K562 (cell line): ENCODE results near the gene PSG7. TPM values are rescaled to one million over a fixed set of nuclear protein-coding genes. Genes with fewer than 3 reads are reported as not detected.
"Not testable (repeated sequence)": the region's sequence is repeated elsewhere in the genome, so short reads cannot be mapped to it uniquely, and the experiment has no call there.

Source experiments
- ATAC-seq: fragments of 200-7000 bp; cut with Tn5 transposase; 3 replicates; pipeline ENCODE4 v1.9.1; 2020; ENCODE audit warnings: moderate library complexity
- BruUV-seq: library from RNA; stranded (reverse); fragments of 400-500 nt; replicated peaks from 2 replicates; lab custom pipeline; 2021; lab: Mats Ljungman, UMichigan
- CTCF ChIA-PET: fragments of 300-600 bp; formaldehyde crosslinking; extraction: SDS; loops from one replicate; lab custom pipeline; 2021; ENCODE audit warnings: low intra/inter-chr PET ratio; lab: Yijun Ruan, JAX
- POLR2A ChIA-PET: fragments of 300-600, 350-650 bp; sonication (Branson Sonifier 250); formaldehyde crosslinking; extraction: SDS; loops from one replicate; lab custom pipeline; 2021; ENCODE audit warnings: antibody characterized with exemption, inconsistent platforms; lab: Yijun Ruan, JAX
- DNase-seq, 4 experiments: peaks; one replicate each; pipeline versions ENCODE4 v3.0.0 to v3.0.0-alpha.2; 2011 to 2018; ENCODE audit warnings: low spot score in 3 of 4, mixed read lengths in 3 of 4; ENCODE audit errors: extremely low read depth in 1 of 4
- FAIRE-seq: peaks from 2 replicates; lab custom pipeline; 2011; peaks lifted over from hg19 to GRCh38; lab: Jason Lieb, UNC
- H2AFZ ChIP-seq: 2 replicates; pipeline ENCODE4 v1.6.0; 2011; ENCODE audit warnings: low read depth, low read length, control low read depth, inconsistent platforms
- H3K27ac ChIP-seq: fragments of 200-600 bp; 3 replicates; pipeline ENCODE4 v1.8.0; 2011; ENCODE audit warnings: low read depth, mild to moderate bottlenecking, control low read depth, inconsistent platforms, low read length, moderate library complexity, mixed read lengths; ENCODE audit errors: extremely low read depth
- H3K27me3 ChIP-seq, 2 experiments: fragments of 300-600 bp in 1 of 2; 2 replicates in 1 of 2; 3 replicates in 1 of 2; pipeline versions ENCODE4 v1.6.0 to v1.8.0; 2011; ENCODE audit warnings: inconsistent platforms in 2 of 2, low read length in 2 of 2, mild to moderate bottlenecking in 1 of 2, mixed read lengths in 1 of 2, moderate library complexity in 1 of 2; ENCODE audit not compliant: control insufficient read depth in 2 of 2, insufficient read depth in 2 of 2
- H3K36me3 ChIP-seq: fragments of 300-600 bp; 3 replicates; pipeline ENCODE4 v1.8.0; 2011; ENCODE audit warnings: mild to moderate bottlenecking, low read length, inconsistent platforms; ENCODE audit not compliant: control insufficient read depth, insufficient read depth
- H3K4me1 ChIP-seq, 2 experiments: fragments of 200-600 bp in 1 of 2; replicated peaks in 1 of 2; 2 replicates in 1 of 2; 3 replicates in 1 of 2; pipeline versions ENCODE4 v1.5.1 to v1.8.0; 2011; ENCODE audit warnings: inconsistent platforms in 2 of 2, low read length in 2 of 2, mild to moderate bottlenecking in 1 of 2, mixed read lengths in 1 of 2, moderate library complexity in 1 of 2; ENCODE audit not compliant: control insufficient read depth in 2 of 2, insufficient read depth in 2 of 2
- H3K4me2 ChIP-seq: 2 replicates; pipeline ENCODE4 v1.6.1; 2011; ENCODE audit warnings: low read length, control low read depth, inconsistent platforms, mixed read lengths; ENCODE audit not compliant: insufficient read depth
- H3K4me3 ChIP-seq: fragments of 200-600 bp; sonication (generic), shearing (Covaris generic); 2 replicates; pipeline ENCODE4 v1.5.1; 2016; ENCODE audit warnings: control low read depth, inconsistent platforms
- H3K79me2 ChIP-seq: fragments of 200-600 bp; 3 replicates; pipeline ENCODE4 v1.8.0; 2011; ENCODE audit warnings: low read length, inconsistent platforms; ENCODE audit not compliant: control insufficient read depth, insufficient read depth
- H3K9ac ChIP-seq, 2 experiments: 2 replicates each; pipeline versions ENCODE4 v1.6.0 to v1.6.1; 2011; ENCODE audit warnings: low read depth in 2 of 2, low read length in 2 of 2, control low read depth in 1 of 2, inconsistent platforms in 1 of 2, mild to moderate bottlenecking in 1 of 2, mixed read lengths in 1 of 2; ENCODE audit not compliant: insufficient read depth in 1 of 2
- H3K9me1 ChIP-seq: one replicate; pipeline ENCODE4 v1.6.0; 2011; ENCODE audit warnings: inconsistent platforms, mild to moderate bottlenecking, low read length, moderate library complexity; ENCODE audit not compliant: control insufficient read depth, insufficient read depth
- H3K9me3 ChIP-seq: replicated peaks from 2 replicates; pipeline ENCODE4 v1.5.1; 2011; ENCODE audit warnings: low read depth, low read length, inconsistent platforms; ENCODE audit not compliant: control insufficient read depth, insufficient read depth
- H4K20me1 ChIP-seq: replicated peaks from 2 replicates; pipeline ENCODE4 v1.6.1; 2011; ENCODE audit warnings: low read length, inconsistent platforms, mixed read lengths; ENCODE audit not compliant: control insufficient read depth, insufficient read depth
- WGBS: fragments of 100-300 bp; shearing (Covaris generic); methylation state at CpG from one replicate; pipeline ENCODE4 v1.1.6; 2016; ENCODE audit warnings: low coverage, mixed read lengths; ENCODE audit not compliant: insufficient coverage; ENCODE audit errors: missing lambda C conversion rate; 5-methylcytosine and 5-hydroxymethylcytosine counted together
- in situ Hi-C: fragments of 300-500 bp; cut with MboI; formaldehyde crosslinking; loops from 4 replicates; pipeline ENCODE4 v1.15.0; 2018; ENCODE audit warnings: inconsistent platforms, mixed read lengths
- intact Hi-C: fragments of 100-400 bp; cut with micrococcal nuclease; formaldehyde crosslinking; loops from 2 replicates; pipeline ENCODE4 v1.14.2; 2022
- polyA plus RNA-seq, 8 experiments: library from polyadenylated mRNA; depleted of rRNA in 4 of 8; stranded (reverse) in 5 of 8; unstranded in 3 of 8; fragments of >200 nt; fragmentation: Nextera tagmentation in 2 of 8; fragmentation: Illumina TruSeq in 1 of 8; extraction: Ambion mirVana in 2 of 8; extraction: Trizol in 1 of 8; gene quantifications; 2 replicates each; pipeline versions ENCODE4 v1.2.1 to v1.2.3, GENCODE V29; 2011 to 2014; ENCODE audit warnings: inconsistent platforms in 1 of 8, missing spikeins in 1 of 8
- total RNA-seq, 7 experiments: library from RNA; depleted of rRNA in 6 of 7; stranded (reverse); fragments of >200 nt in 6 of 7; fragmentation: Illumina TruSeq in 2 of 7; extraction: Trizol in 2 of 7; gene quantifications; 2 replicates each; pipeline versions ENCODE4 v1.2.1 to v1.2.3, GENCODE V29; 2011 to 2021; ENCODE audit warnings: low replicate concordance in 1 of 7

PSG7 gene
- total and polyA plus RNA-seq, 9 of the 15 experiments (the other 6 are each of a cell fraction or from before 2014, with no cell fraction given) = not detected

GRCh38 chr19:42887876-42888445 lies 49.0 kb downstream of the PSG7 start:
- H3K9ac ChIP-seq, H3K79me2 ChIP-seq, H3K4me1 ChIP-seq, H3K27ac ChIP-seq, H3K9me1 ChIP-seq, H3K9me3 ChIP-seq, BruUV-seq, H3K36me3 ChIP-seq, FAIRE-seq, CTCF ChIA-PET, H3K4me3 ChIP-seq, POLR2A ChIA-PET, in situ Hi-C loops, H3K27me3 ChIP-seq, H2AFZ ChIP-seq, H4K20me1 ChIP-seq, DNase-seq, ATAC-seq, H3K4me2 ChIP-seq: not testable (repeated sequence)
- intact Hi-C loops = loop anchor here (10.0 kb wide), 1 partner anchor 93 kb away; no protein-coding TSS in a partner anchor

GRCh38 chr19:42882730-42883129 lies 54.3 kb downstream of the PSG7 start:
- intact Hi-C loops = loop anchor here (10.0 kb wide), 1 partner anchor 88 kb away; no protein-coding TSS in a partner anchor
- H3K79me2 ChIP-seq, H3K9me1 ChIP-seq, H3K9me3 ChIP-seq, H3K27ac ChIP-seq, H3K27me3 ChIP-seq, FAIRE-seq, H3K4me2 ChIP-seq, CTCF ChIA-PET, H3K4me1 ChIP-seq, H2AFZ ChIP-seq, POLR2A ChIA-PET, H3K9ac ChIP-seq, H3K4me3 ChIP-seq, DNase-seq, in situ Hi-C loops, H4K20me1 ChIP-seq, ATAC-seq, H3K36me3 ChIP-seq, BruUV-seq: not testable (repeated sequence)
- 0% methylated on average over 2 of the region's 2 CpGs for WGBS

GRCh38 chr19:42882010-42882409 lies 55.0 kb downstream of the PSG7 start:
- H3K9ac ChIP-seq, H3K27ac ChIP-seq, H3K4me2 ChIP-seq, H3K4me3 ChIP-seq, FAIRE-seq, DNase-seq, H3K9me3 ChIP-seq, H3K9me1 ChIP-seq, H3K79me2 ChIP-seq, ATAC-seq, H3K27me3 ChIP-seq, CTCF ChIA-PET, BruUV-seq, H4K20me1 ChIP-seq, H3K36me3 ChIP-seq, H3K4me1 ChIP-seq, POLR2A ChIA-PET, in situ Hi-C loops, H2AFZ ChIP-seq: not testable (repeated sequence)
- 0% methylated on average over 5 of the region's 5 CpGs for WGBS
- intact Hi-C loops = loop anchor here (10.0 kb wide), 1 partner anchor 87 kb away; no protein-coding TSS in a partner anchor
